NCI-H1417 treated with DMSO at 0.1 percent for 48 hours (cell line): ENCODE results near the gene UCHL3.
"Not testable (repeated sequence)": the region's sequence is repeated elsewhere in the genome, so short reads cannot be mapped to it uniquely, and the experiment has no call there.

Experiments
- DNase-seq: peaks from one replicate; lab custom pipeline; 2025; lab: John Stamatoyannopoulos, UW

The UCHL3 gene

GRCh38 chr13:75549262-75550158 is at the start of gene UCHL3:
Gene UCHL3, plus strand, starts transcription at chr13:75549791. Its CDS starts 30 bp downstream, at chr13:75549821.
- DNase-seq = peak; percentile 96

GRCh38 chr13:75505327-75505726 is 44.3 kb upstream of the UCHL3 start:
- DNase-seq = no peak

GRCh38 chr13:75506018-75506417 is 43.6 kb upstream of the UCHL3 start:
- DNase-seq = no peak

DNA sequence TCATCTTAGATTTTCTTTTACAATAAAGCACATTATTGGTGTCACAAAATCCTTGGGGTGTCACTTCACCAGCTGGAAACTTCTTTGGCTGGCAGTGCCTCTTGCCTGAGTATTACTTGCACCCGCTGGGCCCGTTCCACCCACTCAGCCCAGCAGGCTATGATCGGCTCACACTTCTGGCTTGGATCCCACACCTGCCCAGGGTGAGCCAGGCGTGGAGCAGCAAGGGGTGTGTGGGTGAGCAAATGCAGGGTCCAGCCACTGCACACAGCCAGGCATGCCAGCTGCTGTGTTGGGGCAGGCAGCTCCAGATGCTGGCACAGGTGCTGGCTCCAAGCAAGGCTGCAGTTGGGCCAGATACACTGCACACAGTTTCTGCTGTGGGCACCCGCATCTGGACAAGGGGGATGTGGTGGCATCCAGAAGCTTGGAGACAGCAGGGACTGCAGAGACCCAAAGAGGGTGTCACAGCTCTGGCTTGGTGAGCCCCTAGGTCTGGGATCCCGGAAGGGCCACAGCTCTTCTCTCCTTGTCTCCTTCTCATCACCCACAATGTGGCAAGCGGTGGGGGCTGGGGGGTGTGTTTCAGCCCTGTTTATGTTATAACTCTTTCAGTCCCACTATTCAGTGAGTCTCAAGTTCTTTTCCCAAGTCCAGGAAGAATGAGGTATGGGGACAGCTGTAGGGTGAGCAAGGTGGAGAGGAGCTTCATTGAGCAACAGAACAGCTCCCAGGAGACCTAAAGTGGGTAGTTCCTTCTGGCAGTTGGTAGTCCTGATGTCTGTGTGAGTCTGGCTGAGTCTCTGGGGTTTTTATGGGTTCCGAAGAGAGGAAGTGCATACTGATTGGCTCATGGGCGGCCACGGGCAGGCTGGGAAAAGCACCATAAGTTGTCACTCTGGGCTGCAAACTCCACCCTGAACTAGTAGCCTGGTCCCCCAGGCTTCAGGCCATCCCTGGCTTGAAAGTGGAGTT is 42.3 kb upstream of the UCHL3 start:
- DNase-seq = no peak

- no peak for DNase-seq
These were observed 41.5 kb upstream of the UCHL3 start for GRCh38 chr13:75508002-75508548.

GRCh38 chr13:75511051-75511625 is 38.5 kb upstream of the UCHL3 start:
- DNase-seq = no peak

GRCh38 chr13:75512253-75512652 is 37.3 kb upstream of the UCHL3 start:
- DNase-seq = no peak

DNA sequence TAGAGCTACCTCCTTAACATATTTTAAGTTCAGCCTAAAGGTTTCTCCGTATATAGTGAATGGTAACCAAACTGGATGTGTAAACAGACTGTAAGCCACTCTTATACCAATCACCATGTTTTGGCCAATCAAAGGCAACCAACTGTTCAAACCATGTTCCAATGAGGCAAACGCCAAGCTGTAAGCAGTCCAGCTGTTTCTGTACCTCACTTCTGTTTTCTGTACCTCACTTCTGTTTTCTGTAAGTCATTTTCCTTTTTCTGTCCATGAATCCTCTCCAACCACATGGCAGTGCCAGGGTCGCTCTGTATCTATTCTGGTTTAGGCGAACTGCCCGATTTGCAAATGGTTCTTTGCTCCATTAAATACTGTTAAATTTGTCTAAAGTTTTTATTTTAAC is 36.3 kb upstream of the UCHL3 start:
- no peak for DNase-seq

- no peak for DNase-seq
These were observed 35.3 kb upstream of the UCHL3 start for GRCh38 chr13:75514080-75514995.

- DNase-seq = no peak
These were observed 31.0 kb upstream of the UCHL3 start for GRCh38 chr13:75518439-75519088.

DNA sequence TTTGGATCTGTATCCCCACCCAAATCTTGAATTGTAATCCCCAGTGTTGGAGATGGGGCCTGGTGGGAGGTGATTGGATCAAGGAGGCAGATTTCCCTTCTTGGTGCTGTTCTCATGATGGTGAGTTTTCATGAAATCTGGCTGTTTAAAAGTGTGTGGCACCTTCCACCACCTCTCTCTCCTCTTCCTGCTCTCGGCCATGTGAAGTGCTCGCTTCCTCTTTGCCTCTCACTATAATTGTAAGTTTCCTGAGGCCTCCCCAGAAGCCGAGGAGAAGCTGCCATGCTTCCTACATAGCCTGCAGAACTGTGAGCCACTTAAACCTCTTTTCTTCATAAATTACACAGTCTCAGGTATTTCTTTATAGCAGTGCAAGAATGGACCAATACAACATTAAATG is 27.6 kb upstream of the UCHL3 start:
- no peak for DNase-seq

GRCh38 chr13:75530549-75530961 is 19.0 kb upstream of the UCHL3 start:
- DNase-seq = no peak

GRCh38 chr13:75533861-75534260 is 15.7 kb upstream of the UCHL3 start:
- no peak for DNase-seq

DNA sequence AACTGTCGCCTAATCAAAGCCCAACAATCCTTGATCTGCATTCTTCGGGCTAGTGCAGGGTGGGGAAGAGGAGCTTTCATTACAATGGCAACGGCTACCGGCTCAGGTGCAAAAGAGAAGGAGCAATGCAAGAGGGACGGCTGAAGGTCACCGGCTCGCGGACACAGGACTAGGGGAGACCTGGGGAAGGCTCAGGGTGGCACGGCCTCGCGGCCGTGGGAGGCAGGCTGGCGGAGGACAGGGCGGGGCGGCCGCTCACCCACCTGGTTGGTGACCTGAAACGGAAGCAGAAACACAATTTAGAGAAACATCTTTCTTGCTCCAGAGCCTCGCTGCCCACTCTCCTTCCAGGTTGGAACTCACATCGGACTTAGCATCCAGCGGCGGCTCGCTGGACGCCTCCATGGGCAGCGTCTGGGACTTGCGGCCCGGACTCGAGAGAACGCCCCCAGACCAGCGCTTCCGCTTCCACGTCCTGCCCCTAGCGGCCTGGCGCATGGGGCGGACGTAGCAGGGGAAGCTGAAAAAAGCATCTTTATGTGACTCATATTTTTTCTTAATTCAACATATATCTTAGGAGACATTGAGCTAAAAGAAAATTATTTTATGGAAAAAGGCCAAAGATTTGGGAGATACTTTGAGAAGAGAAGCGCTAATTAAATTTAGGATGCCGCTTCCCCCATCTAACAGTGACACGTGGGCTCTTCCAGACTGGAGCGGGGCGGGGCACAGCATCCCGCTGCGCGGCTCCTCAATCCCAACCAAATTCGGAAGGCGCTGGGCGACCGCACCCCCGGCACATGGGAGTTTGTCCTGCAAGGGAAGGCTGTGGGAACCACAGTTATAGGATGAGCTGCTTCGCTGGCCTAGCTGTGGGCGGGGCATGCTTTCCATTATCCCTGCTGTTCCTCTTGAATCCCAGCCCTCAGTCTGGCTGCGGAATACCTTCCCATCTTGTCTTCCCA is 11.9 kb upstream of the UCHL3 start, which contains the start of gene COMMD6:
Gene COMMD6, minus strand, starts transcription at position 441 of the 965 bp plus-strand sequence. Its CDS starts 36 bp downstream, at position 405.
- peak; percentile 87 for DNase-seq

DNA sequence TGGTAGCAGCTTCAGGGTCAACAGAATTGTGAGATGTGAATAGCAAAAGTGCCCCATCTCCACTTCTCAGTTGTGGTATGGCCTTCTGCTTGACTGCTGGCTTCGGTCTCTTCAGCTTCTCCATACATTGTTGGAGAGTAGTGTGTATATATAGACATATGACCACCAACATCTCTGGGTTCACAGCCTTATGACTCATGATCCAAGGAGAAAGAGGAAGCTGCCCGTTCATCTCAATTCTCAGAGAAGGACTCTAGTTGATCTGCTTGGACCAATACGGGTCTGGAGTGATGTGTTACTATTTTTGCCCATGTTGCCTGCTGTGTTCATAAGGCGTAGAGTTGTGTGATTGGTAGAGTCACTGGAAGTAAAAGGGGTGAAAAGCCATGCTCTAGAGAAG is 8.3 kb upstream of the UCHL3 start:
- no peak for DNase-seq

GRCh38 chr13:75541961-75542360 is 7.6 kb upstream of the UCHL3 start:
- DNase-seq = no peak

DNA sequence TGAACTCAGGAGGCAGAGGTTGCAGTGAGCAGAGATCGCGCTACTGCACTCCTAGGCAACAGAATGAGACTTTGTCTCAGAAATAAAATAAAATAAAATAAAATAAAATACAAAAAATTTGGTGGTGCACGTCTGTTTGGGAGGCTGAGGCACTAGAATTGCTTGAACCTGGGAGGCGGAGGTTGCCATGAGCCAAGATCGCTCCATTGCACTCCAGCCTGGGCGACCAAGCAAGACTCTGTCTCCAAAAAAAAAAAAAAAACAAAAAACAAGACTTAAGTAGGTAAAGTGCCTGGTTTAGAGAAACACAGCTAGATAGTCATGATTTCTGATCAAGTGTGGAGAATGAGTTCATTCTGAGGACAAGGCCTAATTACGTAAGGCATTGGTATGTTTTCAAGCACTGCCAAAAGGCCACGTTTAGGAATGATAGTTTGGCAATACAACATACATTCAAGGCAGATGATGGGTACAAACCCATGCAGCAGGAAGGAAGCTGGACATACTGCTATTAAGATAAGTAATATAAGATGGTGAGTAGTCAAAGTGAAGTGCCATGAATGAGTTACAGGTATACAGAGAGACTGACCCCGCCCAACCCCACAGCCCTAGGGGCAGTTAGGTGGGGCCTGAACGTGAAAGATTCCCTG is 4.8 kb upstream of the UCHL3 start:
- DNase-seq = no peak

DNA sequence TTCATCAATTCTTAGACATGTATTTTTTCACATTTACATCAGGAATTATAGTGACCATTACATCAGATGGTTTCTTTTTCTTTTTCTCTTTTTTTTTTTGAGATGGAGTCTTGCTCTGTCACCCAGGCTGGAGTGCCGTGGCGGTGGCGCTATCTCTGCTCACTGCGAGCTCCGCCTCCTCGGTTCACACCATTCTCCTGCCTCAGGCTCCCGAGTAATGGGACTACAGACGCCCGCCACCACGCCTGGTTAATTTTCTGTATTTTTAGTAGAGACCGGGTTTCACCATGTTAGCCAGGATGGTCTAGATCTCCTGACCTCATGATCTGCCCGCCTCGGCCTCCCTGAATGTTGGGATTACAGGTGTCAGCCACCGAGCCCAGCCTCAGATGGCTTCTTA is 4.2 kb upstream of the UCHL3 start:
- DNase-seq = not testable (repeated sequence)

DNA sequence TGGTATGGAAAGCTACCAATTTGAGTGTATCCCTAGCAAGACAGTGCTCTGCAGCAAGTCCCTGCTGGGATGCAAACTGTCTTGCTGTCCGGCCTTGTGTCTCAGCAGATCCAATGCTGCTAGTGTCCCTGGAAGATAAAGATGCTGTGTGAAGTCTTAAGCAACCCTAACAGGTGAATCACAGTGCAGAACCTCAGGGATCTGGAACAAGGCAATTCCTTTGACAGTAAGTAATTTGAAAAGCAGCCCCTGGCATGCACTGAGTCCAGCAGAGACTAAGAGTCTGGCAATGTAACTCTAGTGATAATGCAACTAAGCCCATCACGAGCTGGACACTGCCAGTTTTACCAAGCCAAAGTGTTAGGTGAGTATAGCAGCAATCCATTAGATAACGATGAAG is 1.7 kb upstream of the UCHL3 start:
- DNase-seq = no peak
